Esophagus squamous epithelium (tissue), 5 donors: ENCODE measurements around the gene NAA40. TPM values are rescaled to one million over a fixed set of nuclear protein-coding genes. Genes with fewer than 3 reads are reported as not detected.
A peak's percentile ranks its signal among the peaks of the same experiment; 100 is the strongest.

Source experiments
- DNase-seq: peaks from one replicate; lab custom pipeline; 2025; lab: John Stamatoyannopoulos, UW
- H3K27ac ChIP-seq, 4 donors: fragments of 200-600 bp; sonication (generic); one replicate each; pipeline ENCODE4 v1.5.1; 2016 to 2019; ENCODE audit warnings: mild to moderate bottlenecking in 1 of 4
- H3K27me3 ChIP-seq, 4 donors: fragments of 200-600 bp; sonication (generic); 1 replicate in 3 of 4; 2 replicates in 1 of 4; pipeline versions ENCODE4 v1.5.1 to v1.6.0; 2017 to 2021; ENCODE audit warnings: antibody characterized with exemption in 1 of 4
- H3K36me3 ChIP-seq, 3 donors: fragments of 200-600 bp; sonication (generic); one replicate each; pipeline ENCODE4 v1.5.1; 2016 to 2019
- H3K4me1 ChIP-seq, 3 donors: fragments of 200-600 bp; sonication (generic); one replicate each; pipeline ENCODE4 v1.5.1; 2017 to 2019
- H3K4me3 ChIP-seq, 4 donors: fragments of 200-600 bp; sonication (generic); 1 replicate in 3 of 4; 2 replicates in 1 of 4; pipeline ENCODE4 v1.5.1; 2016 to 2019; ENCODE audit warnings: mild to moderate bottlenecking in 2 of 4, moderate library complexity in 1 of 4
- H3K9me3 ChIP-seq, 3 donors: fragments of 200-600 bp; sonication (generic); one replicate each; pipeline ENCODE4 v1.5.1; 2016 to 2019
- CTCF ChIP-seq, 6 experiments: fragments of 450-650 bp in 4 of 6; fragments of 200-600 bp in 2 of 6; sonication (generic) in 2 of 6; IDR thresholded peaks; one replicate each; pipeline ENCODE4 v1.5.1; 2016 to 2019; ENCODE audit warnings: antibody characterized with exemption in 6 of 6, mild to moderate bottlenecking in 4 of 6, moderate library complexity in 4 of 6
- POLR2A ChIP-seq, 4 donors: fragments of 450-650 bp; IDR thresholded peaks; one replicate each; pipeline ENCODE4 v1.6.1; 2017; ENCODE audit warnings: antibody characterized with exemption in 4 of 4, mild to moderate bottlenecking in 4 of 4, moderate library complexity in 3 of 4
- WGBS, 2 donors: methylation state at CpG; one replicate each; pipeline ENCODE4 v1.1.5; 2018; 5-methylcytosine and 5-hydroxymethylcytosine counted together
- intact Hi-C: fragments of 100-400 bp; cut with DNase I; formaldehyde crosslinking; loops from one replicate; pipeline ENCODE4 v1.15.0; 2022
- total RNA-seq, 4 donors: library from RNA; depleted of rRNA; stranded (reverse); fragments of >200 nt; gene quantifications; one replicate each; pipeline ENCODE4 v1.1.0, GENCODE V29; 2016
- donor health status: DM: yes; HTN: yes; CAD: no.

Gene NAA40
- total RNA-seq, 4 donors from 2014 or later = 9.8 to 13.2 (median 11.2) TPM

- TF ChIP-seq POLR2A (IDR thresholded peaks at IDR 0.05) = no peak
- TF ChIP-seq CTCF (IDR thresholded peaks at IDR 0.05) = no peak
- 22 to 49% methylated on average over 12 to 24 of the region's 30 CpGs for WGBS, 2 donors
- Histone ChIP-seq H3K27me3 (no peaks in the 10 kb centered on the region), H3K4me3 (peak overlapping the region; percentile 65 to 83 (median 80)), H3K4me1 (peaks cover 5 to 39% (median 29%) of the 10 kb centered on the region in 3 donors), H3K9me3 (no peaks in the 10 kb centered on the region), H3K27ac (peak overlapping the region; percentile 72 to 87 (median 80)), H3K36me3 (no peaks in the 10 kb centered on the region)
- no peak for DNase-seq
- intact Hi-C loops = no loop called here
These were observed 906 bp upstream of the NAA40 start for GRCh38 chr11:63937713-63938478.

- no peaks in the 10 kb centered on the region for H3K9me3 ChIP-seq
- H3K4me1 ChIP-seq = peaks cover 5 to 44% (median 29%) of the 10 kb centered on the region in 3 donors
- no peak for DNase-seq
- peak overlapping the region; percentile 65 to 83 (median 80) for H3K4me3 ChIP-seq
- H3K27me3 ChIP-seq = no peaks in the 10 kb centered on the region
- 0 to 5% methylated on average over 11 to 13 of the region's 26 CpGs for WGBS, 2 donors
- peak in 1 of 6 experiments; percentile 8 for TF ChIP-seq CTCF (IDR thresholded peaks at IDR 0.05)
- no peak for TF ChIP-seq POLR2A (IDR thresholded peaks at IDR 0.05)
- peak overlapping the region; percentile 72 to 87 (median 80) for H3K27ac ChIP-seq
- H3K36me3 ChIP-seq = no peaks in the 10 kb centered on the region
- intact Hi-C loops = no loop called here
These were observed 642 bp downstream of the NAA40 start for GRCh38 chr11:63939397-63939891.

GRCh38 chr11:63940786-63941185 is 2.0 kb downstream of the NAA40 start:
- peaks cover 14 to 58% (median 29%) of the 10 kb centered on the region in 3 donors for H3K4me1 ChIP-seq
- intact Hi-C loops = loop anchor here (10.0 kb wide), 1 partner anchor 166 kb away; no protein-coding TSS in a partner anchor
- H3K27ac ChIP-seq = peak overlapping the region; percentile 7 to 67 (median 43)
- H3K9me3 ChIP-seq = no peaks in the 10 kb centered on the region
- TF ChIP-seq CTCF (IDR thresholded peaks at IDR 0.05) (no peak), POLR2A (IDR thresholded peaks at IDR 0.05) (no peak)
- H3K27me3 ChIP-seq = no peaks in the 10 kb centered on the region
- WGBS, 2 donors = 62 to 65% methylated on average over 6 of the region's 6 CpGs
- no peak for DNase-seq
- H3K36me3 ChIP-seq = no peaks in the 10 kb centered on the region
- no peak overlapping the region for H3K4me3 ChIP-seq

GRCh38 chr11:63941901-63942300 is 3.1 kb downstream of the NAA40 start:
- H3K27me3 ChIP-seq = no peaks in the 10 kb centered on the region
- peaks cover 16 to 63% (median 29%) of the 10 kb centered on the region in 3 donors for H3K4me1 ChIP-seq
- 82 to 85% methylated on average over 4 of the region's 4 CpGs for WGBS, 2 donors
- no peak for TF ChIP-seq POLR2A (IDR thresholded peaks at IDR 0.05)
- no peak for TF ChIP-seq CTCF (IDR thresholded peaks at IDR 0.05)
- H3K9me3 ChIP-seq = no peaks in the 10 kb centered on the region
- H3K36me3 ChIP-seq = peaks cover 0 to 10% (median 0%) of the 10 kb centered on the region in 3 donors
- intact Hi-C loops = loop anchor here (10.0 kb wide), 1 partner anchor 167 kb away; no protein-coding TSS in a partner anchor
- DNase-seq = no peak
- no peak overlapping the region for H3K4me3 ChIP-seq
- H3K27ac ChIP-seq = peak overlapping the region in 1 of 4 donors; percentile 57

- no peaks in the 10 kb centered on the region for H3K9me3 ChIP-seq
- intact Hi-C loops = loop anchor here (10.0 kb wide), 1 partner anchor 168 kb away; no protein-coding TSS in a partner anchor
- H3K27me3 ChIP-seq = no peaks in the 10 kb centered on the region
- 80 to 88% methylated on average over 1 of the region's 3 CpGs for WGBS, 2 donors
- H3K27ac ChIP-seq = no peak overlapping the region
- peaks cover 16 to 61% (median 27%) of the 10 kb centered on the region in 3 donors for H3K4me1 ChIP-seq
- H3K36me3 ChIP-seq = peaks cover 0 to 19% (median 0%) of the 10 kb centered on the region in 3 donors
- TF ChIP-seq POLR2A (IDR thresholded peaks at IDR 0.05) (no peak), CTCF (IDR thresholded peaks at IDR 0.05) (no peak)
- DNase-seq = no peak
- H3K4me3 ChIP-seq = no peak overlapping the region
These were observed 4.0 kb downstream of the NAA40 start for GRCh38 chr11:63942803-63943202.
